DMS 273 (cell line): Measurements from ENCODE around the gene POM121C.
A peak's percentile ranks its signal among the peaks of the same experiment; 100 is the strongest.
"Not testable (repeated sequence)": the region's sequence is repeated elsewhere in the genome, so short reads cannot be mapped to it uniquely, and the experiment has no call there.

Experiments used
- DNase-seq: peaks from one replicate; lab custom pipeline; 2025; ENCODE audit not compliant: unreplicated experiment; lab: John Stamatoyannopoulos, UW

POM121C gene

DNA sequence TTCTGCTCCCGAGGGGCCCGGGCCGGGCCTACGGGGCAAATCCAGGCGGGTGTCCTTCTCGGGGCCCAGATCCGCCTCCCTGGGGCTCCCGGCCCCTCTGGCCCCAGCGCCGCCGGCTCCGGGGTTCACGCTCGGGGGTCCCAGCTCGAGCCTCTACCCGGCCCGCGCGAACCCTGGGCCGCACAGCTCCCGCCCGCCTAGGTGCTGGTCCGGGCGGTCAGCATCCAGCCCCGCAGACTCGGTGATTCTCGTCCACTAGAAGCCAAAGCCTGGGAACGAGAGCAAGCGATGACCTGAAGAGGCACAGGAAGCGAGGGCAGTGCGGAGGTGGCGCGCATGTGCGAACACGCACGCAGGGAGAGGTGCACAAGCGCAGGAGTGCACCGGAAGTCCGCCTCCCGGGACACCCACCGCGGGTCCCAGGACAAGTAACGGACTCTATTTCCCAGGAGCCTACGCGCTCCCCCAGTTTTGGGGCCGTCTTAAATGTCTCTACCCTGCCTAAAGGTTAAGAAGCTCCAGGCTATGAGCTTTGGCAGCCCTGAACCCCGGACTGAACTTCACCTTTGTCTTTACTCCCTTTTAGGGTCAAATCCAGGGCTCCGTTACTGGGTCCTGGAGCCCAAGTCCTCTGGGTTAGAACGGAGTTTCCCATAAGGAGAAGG, at the start of gene POM121C:
Gene POM121C, minus strand, starts transcription at position 321 of the 665 bp plus-strand sequence. CDS start 44,803 bp downstream, outside the sequence.
- peak; percentile 98 for DNase-seq

DNA sequence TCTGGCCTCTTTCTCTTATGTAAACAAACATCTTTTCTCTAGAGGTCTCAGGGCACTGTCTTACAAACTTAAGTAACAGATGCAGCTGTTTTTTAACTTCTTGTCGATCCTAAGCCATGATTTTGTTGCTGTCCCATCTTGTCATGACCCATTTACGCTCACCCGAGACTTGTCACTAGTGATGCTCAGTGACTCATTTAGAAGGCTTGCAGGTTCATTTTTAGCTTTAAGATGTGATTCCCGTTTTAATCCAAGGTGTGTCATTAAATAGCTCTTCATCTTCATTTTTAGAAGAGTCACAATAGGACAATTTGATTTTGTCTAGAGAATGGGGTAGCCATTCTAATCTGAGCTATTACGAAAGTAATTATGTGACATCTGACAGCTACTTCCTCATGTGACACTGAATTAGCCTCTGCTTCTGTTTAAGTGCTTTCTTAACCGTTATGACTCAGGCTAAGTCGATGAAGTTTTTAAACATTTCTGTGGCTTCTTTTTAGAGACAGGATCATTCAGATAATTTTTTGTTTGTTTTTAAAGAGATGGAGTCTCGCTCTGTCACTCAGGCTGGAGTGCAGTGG, 48.7 kb upstream of the POM121C start:
- DNase-seq, result no peak

DNA sequence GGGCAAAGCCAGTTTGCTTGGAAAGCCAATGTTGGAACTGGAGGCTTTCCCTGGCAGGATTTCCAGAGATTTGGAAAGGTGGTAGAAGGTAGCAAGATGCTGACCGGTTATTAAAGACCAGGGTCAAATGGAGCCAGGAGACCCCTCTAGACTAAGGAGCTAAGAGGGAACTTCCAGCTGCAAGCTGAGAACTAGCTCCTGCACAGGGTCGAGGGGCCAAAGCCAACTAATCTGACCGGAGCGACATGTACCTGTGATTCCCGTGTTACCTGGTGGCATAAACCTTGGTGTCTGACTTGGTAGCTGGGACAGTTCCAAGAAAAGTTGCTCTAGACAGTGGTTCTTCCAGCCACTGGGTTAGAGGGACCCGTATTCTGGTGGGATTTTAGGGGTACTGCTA, 47.8 kb upstream of the POM121C start:
- no peak for DNase-seq

DNA sequence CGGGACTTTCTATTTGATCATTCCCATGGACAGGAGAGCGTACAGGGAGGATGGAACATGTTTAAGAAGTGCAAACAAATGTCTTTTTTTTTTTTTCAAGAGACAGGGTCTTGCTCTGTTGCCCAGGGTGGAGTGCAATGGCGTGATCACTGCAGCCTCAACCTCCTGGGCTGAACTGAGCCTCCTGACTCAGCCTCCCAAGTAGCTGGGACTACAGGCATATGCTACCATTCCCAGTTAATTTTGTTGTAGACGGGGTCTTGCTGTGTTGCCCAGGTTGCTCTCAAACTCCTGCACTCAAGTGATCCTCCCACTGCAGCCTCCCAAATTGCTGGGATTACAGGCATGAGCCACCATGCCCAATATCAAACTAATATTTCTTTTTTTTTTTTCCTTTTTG, 46.5 kb upstream of the POM121C start:
- no peak for DNase-seq

DNA sequence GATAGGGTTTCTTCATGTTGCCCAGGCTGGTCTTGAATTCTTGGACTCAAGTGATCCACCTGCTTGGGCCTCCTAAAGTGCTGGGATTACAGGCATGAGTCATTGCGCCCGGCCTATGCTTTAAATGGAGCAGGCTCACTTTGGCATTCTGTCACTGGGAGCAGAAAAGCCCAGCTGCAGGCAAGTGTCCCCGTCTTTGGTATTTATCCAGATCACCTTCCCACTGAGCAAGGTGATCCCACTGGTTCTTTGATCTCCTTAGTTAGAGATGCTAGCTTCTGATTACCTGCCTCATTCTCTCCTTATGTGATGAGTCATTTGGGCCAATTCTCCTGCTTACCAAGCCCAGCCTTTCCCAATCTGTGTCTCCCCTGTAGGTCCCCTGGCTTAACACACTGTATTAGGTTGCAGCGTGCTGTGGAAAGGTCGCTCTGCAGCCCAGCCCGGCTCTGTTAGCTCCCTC, 45.3 kb upstream of the POM121C start:
- peak; percentile 37 for DNase-seq

DNA sequence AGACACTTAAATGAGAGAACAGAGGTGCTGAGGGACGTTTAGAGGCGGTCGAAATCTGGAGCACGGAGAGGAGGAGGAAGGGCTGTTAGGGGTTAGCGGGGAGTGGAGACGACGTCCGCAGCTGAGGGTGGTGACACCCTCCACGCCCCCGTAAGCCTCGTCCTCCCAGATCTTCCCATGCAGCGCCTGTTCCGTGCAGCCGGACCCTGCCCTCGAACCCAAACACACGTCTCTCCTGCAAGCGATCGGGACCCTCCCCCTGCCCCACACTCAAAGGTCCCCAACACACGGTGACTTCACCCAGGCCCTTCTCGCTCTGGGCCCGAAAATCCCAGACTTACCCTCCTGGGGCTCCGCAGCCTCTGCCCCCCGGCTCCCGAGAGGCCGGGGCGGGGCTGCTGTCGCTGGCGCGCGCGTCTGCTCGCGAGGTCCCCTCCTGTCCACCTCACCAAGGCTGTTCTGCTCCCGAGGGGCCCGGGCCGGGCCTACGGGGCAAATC, 41.2 kb upstream of the POM121C start:
- peak; percentile 60 for DNase-seq

DNA sequence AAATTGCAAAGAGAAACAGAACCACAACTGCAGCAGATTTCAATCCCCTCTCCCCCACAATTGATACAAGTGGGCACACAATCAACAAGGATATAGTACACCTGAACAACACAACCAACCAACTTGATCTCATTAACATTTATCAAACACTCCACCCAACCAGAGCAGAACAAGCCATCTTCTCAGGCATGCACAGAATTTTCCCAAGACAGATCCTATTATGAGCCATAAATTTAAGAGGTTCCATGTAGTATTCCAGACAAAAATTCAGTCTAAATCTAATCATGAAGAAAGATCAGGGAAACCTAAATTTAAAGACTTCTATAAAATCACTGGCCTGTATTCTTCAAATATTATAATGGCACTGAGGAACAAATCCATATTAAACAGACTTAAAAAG, 35.6 kb upstream of the POM121C start:
- not testable (repeated sequence) for DNase-seq

DNA sequence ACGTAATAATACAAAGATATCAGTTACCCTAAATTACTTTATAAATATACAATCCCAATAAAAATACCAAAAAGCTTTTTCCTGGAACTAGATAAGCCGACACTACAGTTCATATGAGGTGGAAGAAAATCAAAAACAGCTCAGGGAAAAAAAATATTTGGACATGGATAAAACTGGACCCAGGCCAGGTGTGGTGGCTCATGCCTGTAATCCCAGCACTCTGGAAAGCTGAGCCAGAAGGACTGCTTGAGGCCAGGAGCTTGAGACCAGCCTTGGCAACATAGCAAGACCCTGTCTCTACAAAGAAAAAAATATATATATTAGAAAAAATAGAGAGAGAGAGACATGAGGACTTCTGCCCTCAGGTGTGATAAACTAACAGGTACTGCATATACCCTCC, 32.7 kb upstream of the POM121C start:
- DNase-seq, result not testable (repeated sequence)

DNA sequence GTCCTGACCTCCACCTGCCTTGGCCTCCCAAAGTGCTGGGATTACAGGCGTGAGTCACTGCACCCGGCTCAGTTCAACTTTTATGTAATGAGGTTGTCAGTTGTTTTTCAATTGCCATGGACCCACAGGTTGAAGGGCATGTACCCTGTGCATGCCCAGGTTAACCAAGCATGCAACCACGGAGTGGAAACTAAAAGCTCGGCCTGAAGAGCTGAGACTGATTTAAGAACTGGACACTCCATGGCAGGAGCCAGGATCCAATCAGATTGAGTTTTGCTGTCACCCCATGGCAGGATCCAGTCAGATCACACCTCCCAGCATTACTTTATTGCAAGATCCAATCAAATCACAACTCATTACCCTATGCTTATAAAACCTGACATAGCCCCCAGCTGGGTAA, 22.9 kb upstream of the POM121C start:
- DNase-seq, result not testable (repeated sequence)

DNA sequence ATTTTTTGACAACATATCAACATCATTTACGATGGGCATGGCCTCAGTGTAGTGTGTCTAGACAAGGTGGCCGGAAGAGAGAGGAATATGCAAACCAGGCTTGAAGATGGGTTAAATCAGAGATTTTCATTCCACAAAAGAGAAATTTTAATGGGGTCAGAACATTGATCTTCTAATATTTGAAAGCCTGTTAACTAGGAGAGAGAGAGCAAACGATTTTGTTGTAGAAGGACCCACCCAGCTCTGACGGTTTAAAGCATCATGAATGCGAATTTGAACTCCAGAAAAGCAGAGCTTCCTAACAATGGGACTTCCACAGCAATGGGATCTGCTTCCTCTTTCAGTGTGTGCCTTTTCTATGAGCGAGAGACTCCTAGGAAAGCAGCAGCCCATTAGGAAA, 5.9 kb upstream of the POM121C start, which contains the start of gene SPDYE5:
Gene SPDYE5, plus strand, starts transcription at position 301 of the 400 bp plus-strand sequence. CDS start 1,728 bp downstream, outside the sequence.
- not testable (repeated sequence) for DNase-seq

DNA sequence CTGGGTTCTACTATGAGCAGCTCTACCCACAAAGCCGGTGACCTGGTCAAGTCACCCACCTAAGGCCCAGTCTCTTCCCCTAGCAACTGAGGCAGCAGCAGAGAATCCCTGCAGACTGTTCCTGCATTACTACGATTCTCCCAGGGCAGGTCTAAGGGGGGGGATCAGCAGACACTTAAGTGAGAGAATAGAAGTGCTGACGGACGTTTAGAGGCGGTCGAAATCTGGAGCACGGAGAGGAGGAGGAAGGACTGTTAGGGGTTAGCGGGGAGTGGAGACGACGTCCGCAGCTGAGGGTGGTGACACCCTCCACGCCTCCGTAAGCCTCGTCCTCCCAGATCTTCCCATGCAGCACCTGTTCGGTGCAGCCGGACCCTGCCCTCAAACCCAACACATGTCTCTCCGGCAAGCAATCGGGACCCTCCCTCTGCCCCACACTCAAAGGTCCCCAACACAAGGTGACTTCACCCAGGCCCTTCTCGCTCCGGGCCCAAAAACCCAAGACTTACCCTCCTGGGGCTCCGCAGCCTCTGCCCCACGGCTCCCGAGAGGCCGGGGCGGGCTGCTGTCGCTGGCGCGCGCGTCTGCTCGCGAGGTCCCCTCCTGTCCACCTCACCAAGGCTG, 632 bp downstream of the POM121C start:
- DNase-seq, result not testable (repeated sequence)

DNA sequence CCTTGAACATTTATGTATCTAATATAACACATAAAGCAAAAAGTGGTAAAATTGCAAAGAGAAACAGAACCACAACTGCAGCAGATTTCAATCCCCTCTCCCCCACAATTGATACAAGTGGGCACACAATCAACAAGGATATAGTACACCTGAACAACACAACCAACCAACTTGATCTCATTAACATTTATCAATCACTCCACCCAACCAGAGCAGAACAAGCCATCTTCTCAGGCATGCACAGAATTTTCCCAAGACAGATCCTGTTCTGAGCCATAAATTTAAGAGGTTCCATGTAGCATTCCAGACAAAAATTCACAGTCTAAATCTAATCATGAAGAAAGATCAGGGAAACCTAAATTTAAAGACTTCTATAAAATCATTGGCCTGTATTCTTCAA, 5.8 kb downstream of the POM121C start:
- not testable (repeated sequence) for DNase-seq

DNA sequence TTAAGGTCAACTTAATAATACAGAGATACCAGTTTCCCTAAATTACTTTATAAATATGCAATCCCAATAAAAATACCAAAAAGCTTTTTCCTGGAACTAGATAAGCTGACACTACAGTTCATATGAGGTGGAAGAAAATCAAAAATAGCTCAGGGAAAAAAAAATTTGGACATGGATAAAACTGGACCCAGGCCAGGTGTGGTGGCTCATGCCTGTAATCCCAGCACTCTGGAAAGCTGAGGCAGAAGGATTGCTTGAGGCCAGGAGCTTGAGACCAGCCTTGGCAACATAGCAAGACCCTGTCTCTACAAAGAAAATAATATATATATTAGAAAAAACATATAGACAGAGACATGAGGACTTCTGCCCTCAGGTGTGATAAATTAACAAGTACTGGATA, 8.6 kb downstream of the POM121C start:
- not testable (repeated sequence) for DNase-seq

DNA sequence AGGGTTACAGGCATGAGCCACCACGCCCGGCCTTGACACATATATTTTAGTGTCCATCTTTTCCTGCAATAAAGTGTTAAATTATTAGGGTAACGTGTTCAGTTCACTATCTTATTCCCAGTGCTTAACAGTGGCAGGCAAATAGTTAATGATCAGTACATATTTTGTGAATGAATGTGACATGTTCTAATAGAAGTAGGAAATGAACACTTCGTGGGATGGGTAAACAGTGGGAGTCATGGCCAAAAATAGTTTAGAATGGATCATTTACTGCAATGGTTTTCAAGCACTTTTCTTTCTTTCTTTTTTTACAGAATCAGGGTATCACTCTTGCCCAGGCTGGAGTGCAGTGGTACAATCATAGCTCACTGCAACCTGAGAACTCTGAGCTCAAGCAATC, 15.9 kb downstream of the POM121C start:
- DNase-seq, result not testable (repeated sequence)

DNA sequence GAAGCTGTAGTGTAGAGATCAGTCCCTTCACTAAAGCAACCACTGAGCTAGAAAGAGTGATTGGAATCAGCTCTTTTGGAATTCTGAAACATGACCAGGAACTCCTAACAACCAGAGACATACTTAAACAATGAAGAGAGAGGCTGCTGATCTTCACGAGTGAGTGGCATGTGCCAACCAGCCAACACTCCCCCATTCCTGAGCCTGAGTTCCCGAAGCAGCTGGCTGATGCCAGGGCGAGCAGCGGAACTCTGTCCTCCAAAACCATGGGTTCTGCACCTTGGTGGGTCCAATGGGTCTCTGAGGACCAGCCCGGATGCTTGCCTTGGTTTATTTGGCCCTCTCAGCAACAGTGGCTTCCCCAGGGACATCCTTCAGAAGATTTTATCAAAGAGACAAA, 25.6 kb downstream of the POM121C start:
- not testable (repeated sequence) for DNase-seq

DNA sequence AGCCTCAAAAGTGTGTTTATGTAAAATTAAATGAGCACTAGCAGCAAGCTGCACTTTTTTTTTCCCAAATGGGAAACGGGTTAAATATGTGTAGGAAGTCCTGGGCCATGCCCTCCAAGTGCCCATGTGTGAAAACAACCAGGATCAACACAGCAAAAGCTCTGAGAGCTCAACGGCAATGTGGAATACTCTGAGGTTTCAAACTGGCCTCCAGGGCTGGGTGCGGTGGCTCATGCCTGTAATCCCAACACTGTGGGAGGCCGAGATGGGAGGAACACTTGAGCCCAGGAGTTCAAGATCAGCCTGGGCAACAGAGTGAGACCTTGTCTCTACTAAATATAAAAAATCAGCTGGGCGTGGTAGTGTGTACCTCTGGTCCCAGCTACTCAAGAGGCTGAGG, 28.1 kb downstream of the POM121C start:
- not testable (repeated sequence) for DNase-seq

DNA sequence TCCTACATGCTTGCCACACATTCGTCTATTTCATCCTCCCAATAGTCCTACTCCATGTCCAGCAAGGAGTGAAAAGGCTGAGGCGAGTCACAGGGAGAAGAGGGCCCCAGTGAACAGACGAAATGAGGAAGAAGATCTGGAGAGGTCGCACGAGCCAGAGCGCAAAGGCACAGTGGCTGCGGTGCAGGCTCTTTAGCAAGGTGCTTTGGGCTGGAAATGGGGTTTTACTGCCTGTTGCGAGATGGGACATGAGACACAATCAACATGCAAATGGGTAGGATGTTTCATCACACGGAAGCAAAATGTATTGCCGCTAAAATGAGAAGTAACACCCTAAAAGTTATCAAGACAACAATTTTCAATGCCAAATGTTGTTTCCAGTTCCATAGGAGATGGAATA, 29.7 kb downstream of the POM121C start:
- not testable (repeated sequence) for DNase-seq

DNA sequence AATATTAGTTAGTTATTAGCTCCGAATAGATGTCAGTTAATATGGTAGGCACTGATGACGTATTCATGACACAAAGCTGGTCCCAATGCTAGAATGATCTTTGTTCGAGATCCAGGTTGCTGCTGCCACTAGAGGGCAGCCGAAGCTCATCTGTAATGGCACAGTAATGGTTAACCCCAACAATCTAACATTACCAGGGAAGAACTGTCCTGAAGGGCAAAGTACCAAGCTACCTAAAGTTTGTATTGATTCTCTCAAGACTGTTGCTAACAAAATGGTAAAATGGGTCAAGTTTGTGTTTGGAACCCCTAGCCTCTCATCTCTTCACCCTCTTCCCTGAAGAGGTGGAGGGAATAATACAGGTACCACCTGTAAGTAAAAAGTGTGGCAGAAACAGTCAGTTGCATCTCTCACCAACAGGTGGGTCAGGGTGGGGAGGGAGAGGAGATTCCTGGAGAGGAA, 33.6 kb downstream of the POM121C start:
- not testable (repeated sequence) for DNase-seq

DNA sequence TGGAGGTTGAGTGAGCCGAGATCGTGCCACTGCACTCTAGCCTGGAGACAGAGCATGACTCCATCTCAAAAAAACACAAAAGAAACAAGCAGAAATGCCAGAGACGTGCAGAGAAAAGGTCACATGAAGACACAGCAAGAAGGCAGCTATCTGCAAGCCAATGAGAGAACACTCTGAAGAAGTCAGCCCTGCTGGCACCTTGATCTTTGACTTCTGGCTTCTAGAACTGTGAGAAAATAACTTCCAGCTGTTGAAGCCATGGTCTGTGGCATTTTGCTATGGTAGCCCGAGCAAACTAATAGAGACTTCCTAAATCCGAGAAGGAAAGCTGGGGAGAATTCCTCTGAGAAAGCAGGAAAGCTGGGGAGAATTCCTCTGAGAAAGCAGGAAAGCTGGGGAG, 36.2 kb downstream of the POM121C start:
- DNase-seq, result not testable (repeated sequence)

DNA sequence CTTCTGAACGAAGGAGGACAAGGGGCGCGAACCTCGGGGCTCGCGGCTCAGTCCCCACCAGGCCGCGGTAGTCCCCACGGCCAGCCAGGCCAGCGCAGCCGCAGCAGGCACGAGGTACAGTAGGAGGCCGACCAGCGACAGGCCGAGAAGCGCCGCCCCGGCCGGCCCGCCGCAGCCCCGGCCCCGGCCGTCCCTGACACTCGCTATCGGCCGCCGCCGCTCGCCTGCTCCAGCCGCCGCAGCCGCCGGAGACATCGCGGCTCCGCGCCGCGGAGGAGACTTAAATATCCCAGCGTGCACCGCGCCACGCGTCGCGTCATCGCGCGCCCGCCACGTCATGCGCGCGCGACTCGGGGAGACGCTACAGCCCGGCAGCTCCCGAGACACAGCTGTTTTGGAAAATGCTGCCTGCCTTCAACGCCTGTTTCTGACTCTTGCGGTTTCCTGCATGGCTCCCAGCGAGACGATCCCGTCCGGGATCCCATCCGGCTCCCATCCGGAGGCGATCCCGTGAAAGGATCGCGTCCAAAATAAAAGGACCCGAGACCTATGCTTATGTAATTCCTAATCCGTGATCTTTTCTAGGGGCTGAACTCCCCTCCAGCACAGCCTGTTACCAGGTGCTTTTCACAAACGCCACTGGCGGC, 43.5 kb downstream of the POM121C start:
- DNase-seq, result peak; percentile 72

DNA sequence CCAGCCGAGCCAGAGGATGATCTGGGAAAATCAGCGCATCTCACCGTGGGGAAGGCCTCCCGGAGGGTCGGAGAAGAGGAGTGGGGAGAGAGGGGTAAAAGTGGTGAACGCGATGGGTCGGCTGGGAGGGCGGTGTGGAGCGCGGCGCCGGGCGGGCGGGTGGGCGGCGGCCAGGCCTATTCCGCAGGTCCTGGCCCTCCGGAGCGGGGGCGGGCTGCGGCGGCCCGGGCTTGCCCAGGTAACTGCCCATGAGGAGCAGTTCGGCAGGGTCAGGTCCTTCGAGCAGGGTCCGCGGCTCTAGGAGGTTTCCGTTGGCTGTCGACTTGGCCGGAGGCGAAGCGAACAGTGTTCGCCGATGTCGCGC, 44.0 kb downstream of the POM121C start:
- not testable (repeated sequence) for DNase-seq
